Natural killer cell (primary cell): ENCODE data around the gene PNLIPRP2. TPM values are rescaled to one million over a fixed set of nuclear protein-coding genes. Genes with fewer than 3 reads are reported as not detected.

Experiments
- ATAC-seq, 3 donors: fragments of 150-1000 bp in 2 of 3; fragments of 200-7000 bp in 1 of 3; cut with Tn5 transposase; 1 replicate in 1 of 3; 2 replicates in 2 of 3; pipeline ENCODE4 v1.10.0; 2021; ENCODE audit warnings: mild to moderate bottlenecking in 2 of 3, moderate library complexity in 2 of 3
- DNase-seq, 2 donors: peaks; one replicate each; pipeline versions ENCODE4 v3.0.0 to v3.0.0-alpha.2; 2013 to 2021; ENCODE audit warnings: mixed read lengths in 1 of 2
- H3K27ac ChIP-seq: one replicate; pipeline ENCODE4 v1.5.1; 2013; ENCODE audit warnings: mild to moderate bottlenecking, low read length
- H3K27me3 ChIP-seq: one replicate; pipeline ENCODE4 v1.6.1; 2013; ENCODE audit warnings: low read length; ENCODE audit not compliant: control insufficient read depth, insufficient read depth
- H3K36me3 ChIP-seq: one replicate; pipeline ENCODE4 v1.6.1; 2013; ENCODE audit warnings: low read length; ENCODE audit not compliant: control insufficient read depth, insufficient read depth
- H3K4me1 ChIP-seq: one replicate; pipeline ENCODE4 v1.6.1; 2013; ENCODE audit warnings: low read length; ENCODE audit not compliant: control insufficient read depth, insufficient read depth
- H3K4me3 ChIP-seq: one replicate; pipeline ENCODE4 v1.5.1; 2013; ENCODE audit warnings: low read length
- H3K9me3 ChIP-seq: one replicate; pipeline ENCODE4 v1.6.1; 2013; ENCODE audit warnings: low read length; ENCODE audit not compliant: control insufficient read depth, insufficient read depth
- H3K27ac Mint-ChIP-seq, 2 donors: one replicate each; pipeline ENCODE4 v1.8.0; 2022; ENCODE audit warnings: mild to moderate bottlenecking in 2 of 2, mixed read lengths in 2 of 2, moderate library complexity in 1 of 2
- H3K27me3 Mint-ChIP-seq, 2 donors: one replicate each; pipeline ENCODE4 v1.8.0; 2022; ENCODE audit warnings: low read depth in 2 of 2, mixed read lengths in 2 of 2
- H3K36me3 Mint-ChIP-seq: one replicate; pipeline ENCODE4 v1.8.0; 2022; ENCODE audit warnings: mixed read lengths
- H3K4me1 Mint-ChIP-seq, 2 donors: one replicate each; pipeline ENCODE4 v1.8.0; 2022; ENCODE audit warnings: mixed read lengths in 2 of 2
- H3K4me3 Mint-ChIP-seq: one replicate; pipeline ENCODE4 v1.8.0; 2022; ENCODE audit warnings: mild to moderate bottlenecking, moderate library complexity, mixed read lengths
- H3K9me3 Mint-ChIP-seq, 2 donors: one replicate each; pipeline ENCODE4 v1.8.0; 2022; ENCODE audit warnings: mixed read lengths in 2 of 2
- WGBS: methylation state at CpG from one replicate; pipeline ENCODE4 v1.1.7; 2013; ENCODE audit warnings: missing lambda C conversion rate; ENCODE audit not compliant: insufficient coverage; 5-methylcytosine and 5-hydroxymethylcytosine counted together
- intact Hi-C: fragments of 100-400 bp; cut with micrococcal nuclease; formaldehyde crosslinking; loops from one replicate; pipeline ENCODE4 v1.14.2; 2022
- total RNA-seq, 4 donors: library from RNA; stranded (reverse); fragments of 120-200 nt in 1 of 4; gene quantifications; one replicate each; pipeline versions ENCODE4 v1.2.3 to v1.2.4, GENCODE V29; 2013 to 2022
- TF ChIP-seq, protein P1 (sequence below): fragments of 200-600 bp; IDR thresholded peaks from one replicate; pipeline ENCODE4 v1.8.0; 2022; ENCODE audit warnings: antibody characterized with exemption

PNLIPRP2 gene
- total RNA-seq, 3 donors from 2014 or later (not counting 1 experiment from before 2014, with no cell fraction given): not detected

DNA sequence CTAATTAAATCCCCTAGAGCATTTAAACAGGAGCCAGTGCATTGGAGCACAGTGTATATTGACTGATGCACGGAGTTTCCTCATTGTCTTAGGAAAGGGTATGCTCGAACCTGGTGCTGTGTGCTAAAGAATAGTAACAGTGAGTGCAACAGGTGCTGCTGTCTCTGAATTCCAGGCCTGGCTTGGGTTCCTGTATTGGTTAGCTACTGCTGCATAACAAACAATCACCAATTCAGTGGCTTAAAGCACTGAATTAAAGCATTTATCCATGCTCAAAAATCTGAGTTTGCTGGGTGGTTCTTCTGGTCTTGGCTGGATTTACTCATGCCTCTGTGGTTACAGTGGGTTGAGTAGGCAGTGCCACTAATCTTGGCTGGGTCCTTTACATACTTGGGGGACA, 31.8 kb upstream of the PNLIPRP2 start:
- Mint-ChIP-seq H3K36me3 (no peaks in the 10 kb centered on the region), H3K27ac (no peak overlapping the region), H3K9me3 (peaks cover 5 to 6% of the 10 kb centered on the region in 2 donors), H3K4me3 (no peak overlapping the region), H3K27me3 (peaks cover 0 to 3% of the 10 kb centered on the region in 2 donors), H3K4me1 (no peaks in the 10 kb centered on the region)
- TF ChIP-seq, protein P1, sequence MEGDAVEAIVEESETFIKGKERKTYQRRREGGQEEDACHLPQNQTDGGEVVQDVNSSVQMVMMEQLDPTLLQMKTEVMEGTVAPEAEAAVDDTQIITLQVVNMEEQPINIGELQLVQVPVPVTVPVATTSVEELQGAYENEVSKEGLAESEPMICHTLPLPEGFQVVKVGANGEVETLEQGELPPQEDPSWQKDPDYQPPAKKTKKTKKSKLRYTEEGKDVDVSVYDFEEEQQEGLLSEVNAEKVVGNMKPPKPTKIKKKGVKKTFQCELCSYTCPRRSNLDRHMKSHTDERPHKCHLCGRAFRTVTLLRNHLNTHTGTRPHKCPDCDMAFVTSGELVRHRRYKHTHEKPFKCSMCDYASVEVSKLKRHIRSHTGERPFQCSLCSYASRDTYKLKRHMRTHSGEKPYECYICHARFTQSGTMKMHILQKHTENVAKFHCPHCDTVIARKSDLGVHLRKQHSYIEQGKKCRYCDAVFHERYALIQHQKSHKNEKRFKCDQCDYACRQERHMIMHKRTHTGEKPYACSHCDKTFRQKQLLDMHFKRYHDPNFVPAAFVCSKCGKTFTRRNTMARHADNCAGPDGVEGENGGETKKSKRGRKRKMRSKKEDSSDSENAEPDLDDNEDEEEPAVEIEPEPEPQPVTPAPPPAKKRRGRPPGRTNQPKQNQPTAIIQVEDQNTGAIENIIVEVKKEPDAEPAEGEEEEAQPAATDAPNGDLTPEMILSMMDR: no peak
- DNase-seq: no peak
- no peaks in the 10 kb centered on the region for H3K9me3 ChIP-seq
- H3K36me3 ChIP-seq: no peaks in the 10 kb centered on the region
- H3K27me3 ChIP-seq: no peaks in the 10 kb centered on the region
- H3K4me3 ChIP-seq: no peak overlapping the region
- ATAC-seq: no peak
- intact Hi-C loops: no loop called here
- no peaks in the 10 kb centered on the region for H3K4me1 ChIP-seq
- H3K27ac ChIP-seq: no peak overlapping the region
- WGBS: 84% methylated on average over 2 of the region's 2 CpGs

DNA sequence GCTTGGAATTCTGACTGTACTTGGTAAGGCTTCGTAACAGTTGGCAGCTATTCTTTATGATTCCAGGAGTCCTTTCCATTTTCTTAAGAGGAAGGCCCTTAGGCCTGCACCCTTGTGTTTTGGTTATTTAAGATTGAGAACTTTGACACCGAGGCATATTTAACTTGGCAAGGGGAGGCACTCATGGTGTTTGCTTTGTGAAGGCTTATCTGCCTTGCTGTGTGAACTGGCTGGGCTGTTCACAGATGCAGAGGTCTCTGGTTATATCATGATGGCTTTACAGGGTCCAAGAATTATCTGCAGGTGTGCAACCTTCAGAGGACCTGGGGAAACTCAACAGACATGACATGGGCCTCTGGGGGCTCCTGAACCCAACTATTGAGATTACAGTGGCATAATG, 30.8 kb upstream of the PNLIPRP2 start:
- H3K9me3 ChIP-seq: no peaks in the 10 kb centered on the region
- no peak overlapping the region for H3K27ac Mint-ChIP-seq
- TF ChIP-seq, protein P1: no peak
- DNase-seq: no peak
- peaks cover 5 to 6% of the 10 kb centered on the region in 2 donors for H3K9me3 Mint-ChIP-seq
- H3K4me3 ChIP-seq: no peak overlapping the region
- 90% methylated on average over 2 of the region's 2 CpGs for WGBS
- no peaks in the 10 kb centered on the region for H3K4me1 Mint-ChIP-seq
- H3K27ac ChIP-seq: no peak overlapping the region
- no peaks in the 10 kb centered on the region for H3K36me3 ChIP-seq
- no peaks in the 10 kb centered on the region for H3K36me3 Mint-ChIP-seq
- peaks cover 0 to 3% of the 10 kb centered on the region in 2 donors for H3K27me3 Mint-ChIP-seq
- H3K27me3 ChIP-seq: no peaks in the 10 kb centered on the region
- intact Hi-C loops: no loop called here
- no peak overlapping the region for H3K4me3 Mint-ChIP-seq
- ATAC-seq: no peak
- H3K4me1 ChIP-seq: no peaks in the 10 kb centered on the region

DNA sequence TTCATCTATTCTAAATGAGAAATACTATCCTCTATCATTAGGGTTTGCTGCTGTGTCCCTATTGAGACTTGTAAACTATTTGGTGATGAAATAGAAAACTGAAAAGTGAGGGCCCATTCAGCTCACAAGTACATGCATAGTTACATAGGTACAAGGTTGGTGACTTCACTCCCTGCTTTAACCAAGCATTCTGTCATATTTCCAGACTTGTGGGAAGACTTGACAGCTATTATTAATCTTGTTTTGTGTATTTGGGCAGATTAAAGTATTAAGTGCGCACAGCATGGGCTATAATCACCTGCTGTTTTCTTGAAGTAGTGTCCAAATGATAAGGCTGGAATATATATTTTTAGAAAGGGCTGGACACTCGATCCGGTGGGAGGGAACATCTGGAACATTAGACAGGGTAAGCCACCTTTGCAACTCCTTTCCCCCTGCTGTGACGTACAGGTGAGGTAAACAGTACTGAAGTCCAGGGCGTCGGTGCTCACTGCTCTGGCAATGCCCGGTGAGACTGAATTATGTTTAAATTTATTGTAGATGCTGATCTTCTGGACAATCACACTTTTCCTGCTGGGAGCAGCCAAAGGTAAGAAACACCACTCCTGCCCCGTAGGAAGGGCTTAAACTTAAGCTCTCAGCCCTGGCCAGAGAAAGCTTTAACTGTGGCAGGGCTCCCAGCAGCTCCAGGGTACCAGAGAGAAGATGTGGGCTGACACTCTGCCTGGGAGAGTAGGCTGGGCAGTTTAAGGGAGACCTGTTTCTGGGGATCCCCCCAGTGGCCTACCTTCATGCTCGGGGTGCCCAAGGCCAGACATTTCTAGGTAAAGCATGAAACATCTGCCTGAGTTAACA, 29.9 kb upstream of the PNLIPRP2 start, which contains the start of gene PNLIPRP1:
Gene PNLIPRP1 (plus strand): TSS at position 370 of the 855 bp plus-strand sequence. CDS start 171 bp downstream, at position 541.
- Histone ChIP-seq H3K4me3 (no peak within 1 kb of the TSS), H3K36me3 (no peaks in the 10 kb centered on the region), H3K27me3 (no peaks in the 10 kb centered on the region), H3K4me1 (no peaks in the 10 kb centered on the region), H3K27ac (no peak within 1 kb of the TSS), H3K9me3 (no peaks in the 10 kb centered on the region)
- DNase-seq: no peak
- 88% methylated on average over 9 of the region's 9 CpGs for WGBS
- peaks cover 0 to 2% of the 10 kb centered on the region in 2 donors for H3K27me3 Mint-ChIP-seq
- no peaks in the 10 kb centered on the region for H3K36me3 Mint-ChIP-seq
- intact Hi-C loops: no loop called here
- peaks cover 3 to 5% of the 10 kb centered on the region in 2 donors for H3K9me3 Mint-ChIP-seq
- TF ChIP-seq, protein P1: no peak
- H3K4me3 Mint-ChIP-seq: no peak within 1 kb of the TSS
- no peak for ATAC-seq
- H3K4me1 Mint-ChIP-seq: no peaks in the 10 kb centered on the region
- H3K27ac Mint-ChIP-seq: no peak within 1 kb of the TSS
